Measurements from ENCODE around the gene RERE. TPM values are rescaled to one million over a fixed set of nuclear protein-coding genes. Genes with fewer than 3 reads are reported as not detected.
"Not testable (repeated sequence)": the region's sequence is repeated elsewhere in the genome, so short reads cannot be mapped to it uniquely, and the experiment has no call there.

Gene RERE
- total and polyA plus RNA-seq, 2 donors (not counting 3 experiments of a cell fraction or from before 2014, with no cell fraction given), result 14.1 to 113 TPM

- H3K27ac ChIP-seq (ENCODE audit: insufficient read depth, low read depth, low read length), result no peak overlapping the region
- no TSS peak for BruUV-seq (replicated peaks)
- H3K9me3 ChIP-seq (replicated peaks; ENCODE audit: control insufficient read depth, insufficient read depth, low read length), result no peaks in the 10 kb centered on the region
- H2AFZ ChIP-seq (ENCODE audit: low read depth, low read length), result no peak overlapping the region
- TF ChIP-seq CTCF (IDR thresholded peaks at IDR 0.05; ENCODE audit: extremely low read depth in 1 of 2, insufficient read depth in 1 of 2, low read depth in 1 of 2, low read length in 2 of 2) (no peak), POLR2A (IDR thresholded peaks at IDR 0.05; ENCODE audit: low read depth, low read length) (no peak), POLR2AphosphoS5 (IDR thresholded peaks at IDR 0.05; ENCODE audit: insufficient read depth, low read depth, low read length) (no peak), JUN (IDR thresholded peaks at IDR 0.05; ENCODE audit: borderline replicate concordance, insufficient read depth, insufficient read length, low read depth) (no peak), MAX (IDR thresholded peaks at IDR 0.05; ENCODE audit: insufficient read depth, insufficient read length) (no peak), EZH2 (IDR thresholded peaks at IDR 0.05; ENCODE audit: borderline replicate concordance, low read depth, low read length, severe bottlenecking) (no peak), MYC (IDR thresholded peaks at IDR 0.05; ENCODE audit: low read depth, low read length) (no peak), GATA2 (IDR thresholded peaks at IDR 0.05; ENCODE audit: insufficient read depth, insufficient read length, low read depth, low read length) (no peak), FOS (IDR thresholded peaks at IDR 0.05; ENCODE audit: borderline replicate concordance, insufficient read depth, low read length) (no peak)
- dilution Hi-C loops (cut with MboI; ENCODE audit: extremely low pct_ligation_motif_present, low sequenced_read_pairs), result no loop called here
- POLR2A ChIA-PET, result no interaction called here
- no peaks in the 10 kb centered on the region for H3K9me1 ChIP-seq (replicated peaks; ENCODE audit: control insufficient read depth, extremely low read depth, insufficient read depth, low read length)
- peak; percentile 74 for DNase-seq (ENCODE audit: low read depth, low spot score)
- no peaks in the 10 kb centered on the region for H4K20me1 ChIP-seq (replicated peaks; ENCODE audit: control insufficient read depth, extremely low read depth, insufficient read depth, low read length)
- intact Hi-C loops (cut with micrococcal nuclease), result no loop called here
- no peak overlapping the region for H3K4me2 ChIP-seq (ENCODE audit: insufficient read depth, low read length)
- peaks cover 7% of the 10 kb centered on the region for H3K79me2 ChIP-seq (ENCODE audit: control insufficient read depth, insufficient read depth, low read length)
- H3K9ac ChIP-seq (replicated peaks; ENCODE audit: extremely low read depth, insufficient read depth, low read length), result no peak overlapping the region
- no peaks in the 10 kb centered on the region for H3K27me3 ChIP-seq (ENCODE audit: control insufficient read depth in 2 of 2, insufficient read depth in 2 of 2, low read length in 2 of 2)
- H3K4me3 ChIP-seq (replicated peaks in 1 of 3; ENCODE audit: insufficient read depth in 1 of 3, low read depth in 1 of 3, low read length in 3 of 3), result no peak overlapping the region
- H3K4me1 ChIP-seq (ENCODE audit: control insufficient read depth, extremely low read depth, insufficient read depth, low read length), result peaks cover 36% of the 10 kb centered on the region
- FAIRE-seq, result peak; percentile 21
- H3K36me3 ChIP-seq (ENCODE audit: control insufficient read depth in 2 of 2, extremely low read depth in 1 of 2, insufficient read depth in 2 of 2, low read length in 2 of 2), result no peaks in the 10 kb centered on the region
- CTCF ChIA-PET, result interaction anchor here (1.0 to 4.3 kb wide), 7 partner anchors 8 to 260 kb away, joined by 3 to 40 read pairs (median 4); no protein-coding TSS in a partner anchor
These were observed 3.6 kb upstream of the RERE start for GRCh38 chr1:8821084-8821483.

- H2AFZ ChIP-seq (ENCODE audit: low read depth, low read length); DNase-seq (ENCODE audit: low read depth, low spot score); H4K20me1 ChIP-seq (replicated peaks; ENCODE audit: control insufficient read depth, extremely low read depth, insufficient read depth, low read length); FAIRE-seq; H3K36me3 ChIP-seq (ENCODE audit: control insufficient read depth in 2 of 2, extremely low read depth in 1 of 2, insufficient read depth in 2 of 2, low read length in 2 of 2); CTCF ChIA-PET; POLR2A ChIA-PET; H3K9me3 ChIP-seq (replicated peaks; ENCODE audit: control insufficient read depth, insufficient read depth, low read length); H3K27me3 ChIP-seq (ENCODE audit: control insufficient read depth in 2 of 2, insufficient read depth in 2 of 2, low read length in 2 of 2); dilution Hi-C loops (cut with MboI; ENCODE audit: extremely low pct_ligation_motif_present, low sequenced_read_pairs); BruUV-seq (replicated peaks); H3K9me1 ChIP-seq (replicated peaks; ENCODE audit: control insufficient read depth, extremely low read depth, insufficient read depth, low read length): not testable (repeated sequence)
- Histone ChIP-seq H3K9ac (replicated peaks; ENCODE audit: extremely low read depth, insufficient read depth, low read length) (peak overlapping the region; percentile 98), H3K4me1 (ENCODE audit: control insufficient read depth, extremely low read depth, insufficient read depth, low read length) (peaks cover 59% of the 10 kb centered on the region), H3K4me2 (ENCODE audit: insufficient read depth, low read length) (peak overlapping the region; percentile 94), H3K4me3 (replicated peaks in 1 of 3; ENCODE audit: insufficient read depth in 1 of 3, low read depth in 1 of 3, low read length in 3 of 3) (peak overlapping the region in 1 of 3 experiments; percentile 90), H3K27ac (ENCODE audit: insufficient read depth, low read depth, low read length) (peak overlapping the region; percentile 92), H3K79me2 (ENCODE audit: control insufficient read depth, insufficient read depth, low read length) (peaks cover 26% of the 10 kb centered on the region)
- intact Hi-C loops (cut with micrococcal nuclease), result loop anchor here (5.0 kb wide), 1 partner anchor 156 kb away; no protein-coding TSS in a partner anchor
These were observed 1.3 kb upstream of the RERE start for GRCh38 chr1:8818789-8819188.
